Kidney glomerular epithelial cell (primary cell): ENCODE measurements around the gene PRKCD.

Source experiments
- DNase-seq: peaks from one replicate; lab custom pipeline; 2025; lab: John Stamatoyannopoulos, UW

PRKCD gene

GRCh38 chr3:53232641-53233377, 71.8 kb downstream of the PRKCD start:
- DNase-seq, result no peak

DNA sequence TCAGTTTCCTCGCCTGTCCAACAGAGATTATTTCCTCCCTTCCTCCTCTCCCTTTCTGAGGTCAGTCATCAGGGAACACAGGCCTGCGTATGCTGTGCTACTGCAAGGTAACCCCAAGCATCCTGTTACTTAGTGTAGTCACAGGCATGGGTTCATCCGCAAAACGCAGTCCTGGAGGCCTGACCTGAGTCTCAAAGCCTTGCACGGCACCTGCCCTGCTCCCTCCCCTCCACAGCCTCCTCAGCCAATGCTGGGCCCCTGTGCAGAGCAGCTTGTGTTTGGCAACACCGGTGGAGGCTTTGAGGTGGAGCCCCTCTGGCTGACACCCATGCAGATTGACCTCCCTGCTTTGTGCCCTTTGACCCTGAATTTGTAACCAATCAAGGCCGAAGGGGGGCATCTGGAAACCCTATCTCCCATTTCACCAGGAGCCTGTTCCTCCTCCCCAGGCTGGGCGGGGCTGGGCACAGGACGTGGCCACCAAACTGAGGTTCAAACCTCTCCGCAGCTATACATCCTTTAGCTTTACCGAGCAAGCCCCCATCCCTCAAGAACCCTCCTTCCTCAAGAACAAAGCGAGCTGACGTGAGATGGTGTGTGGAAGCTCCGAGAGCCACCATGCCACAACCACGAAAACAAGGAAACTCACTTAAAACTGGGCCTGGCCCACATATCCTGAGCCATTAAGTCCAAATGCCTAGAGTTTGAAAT, 73.3 kb downstream of the PRKCD start:
- DNase-seq, result no peak

DNA sequence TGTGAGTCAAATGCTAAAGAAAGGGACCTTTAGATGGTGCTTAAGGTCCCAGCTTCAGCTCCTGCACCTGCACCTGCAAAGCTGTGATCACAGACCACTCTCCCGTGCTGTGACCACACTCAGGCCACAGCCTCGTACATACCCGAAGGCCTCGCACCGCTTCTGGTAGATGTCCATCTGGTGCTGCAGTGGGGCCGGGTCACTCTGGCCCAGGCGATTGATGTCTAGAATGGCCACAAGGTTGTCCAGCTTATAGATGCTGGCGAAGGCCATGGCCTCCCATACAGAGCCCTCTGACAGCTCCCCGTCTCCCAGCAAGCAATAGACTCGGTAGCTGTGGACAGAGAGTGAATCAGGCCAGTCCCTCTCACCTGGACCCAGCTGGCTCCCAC, 73.8 kb downstream of the PRKCD start:
- DNase-seq, result no peak

DNA sequence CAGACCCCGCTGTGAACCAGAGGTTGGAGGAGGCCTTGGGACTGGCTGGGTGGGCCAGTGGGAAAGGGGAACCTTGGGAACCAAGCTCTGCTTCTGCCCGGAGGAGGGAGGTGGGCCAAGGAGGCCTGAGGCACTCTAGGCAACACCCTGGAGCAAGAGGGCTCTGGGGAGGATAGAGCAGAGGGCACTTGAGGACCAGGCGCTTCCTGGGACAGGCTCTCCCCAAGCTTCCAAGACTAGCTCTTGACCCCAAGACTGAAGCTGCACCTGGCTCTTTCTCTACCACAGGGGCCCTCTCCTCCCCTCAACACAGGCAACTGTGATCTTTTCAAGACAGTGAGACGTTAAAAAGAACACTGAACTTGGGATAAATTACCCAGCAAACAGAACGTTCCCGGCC, 74.5 kb downstream of the PRKCD start:
- no peak for DNase-seq

DNA sequence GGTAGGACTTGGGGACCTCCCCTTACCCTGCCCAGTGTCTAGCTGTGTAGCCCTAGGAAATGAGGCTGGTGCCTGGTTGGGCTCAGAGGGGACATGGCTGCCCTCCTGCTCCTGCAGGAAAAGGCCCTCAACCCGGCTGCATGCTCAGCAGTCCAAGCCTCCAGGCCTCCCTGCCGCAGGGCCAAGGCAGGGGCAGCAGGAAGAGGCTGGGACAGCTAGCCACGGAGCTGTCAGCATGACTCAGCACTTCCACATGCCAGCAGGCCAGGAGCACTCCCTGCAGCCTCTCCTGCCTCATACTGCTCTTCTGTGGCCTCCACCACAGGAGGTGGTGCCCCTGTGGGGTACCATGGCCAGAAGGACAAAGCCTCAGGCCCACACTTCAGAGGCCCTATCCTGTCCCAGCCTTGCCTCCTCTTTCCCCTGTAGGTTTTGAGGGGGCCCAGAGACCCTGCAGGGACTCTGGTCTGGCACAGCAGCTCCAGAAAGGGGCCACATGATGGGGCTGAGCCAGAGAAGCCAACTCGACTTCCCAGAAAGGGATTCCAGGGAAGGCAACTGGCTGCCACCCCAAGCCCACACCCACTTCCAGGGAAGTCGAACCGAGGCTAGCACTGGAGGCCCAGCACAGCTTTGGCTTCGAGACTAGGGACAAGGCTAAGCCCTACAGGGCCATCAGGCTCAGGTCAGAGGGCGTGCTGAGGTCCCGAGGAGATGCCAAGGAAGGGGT, 75.3 kb downstream of the PRKCD start:
- peak; percentile 57 for DNase-seq

DNA sequence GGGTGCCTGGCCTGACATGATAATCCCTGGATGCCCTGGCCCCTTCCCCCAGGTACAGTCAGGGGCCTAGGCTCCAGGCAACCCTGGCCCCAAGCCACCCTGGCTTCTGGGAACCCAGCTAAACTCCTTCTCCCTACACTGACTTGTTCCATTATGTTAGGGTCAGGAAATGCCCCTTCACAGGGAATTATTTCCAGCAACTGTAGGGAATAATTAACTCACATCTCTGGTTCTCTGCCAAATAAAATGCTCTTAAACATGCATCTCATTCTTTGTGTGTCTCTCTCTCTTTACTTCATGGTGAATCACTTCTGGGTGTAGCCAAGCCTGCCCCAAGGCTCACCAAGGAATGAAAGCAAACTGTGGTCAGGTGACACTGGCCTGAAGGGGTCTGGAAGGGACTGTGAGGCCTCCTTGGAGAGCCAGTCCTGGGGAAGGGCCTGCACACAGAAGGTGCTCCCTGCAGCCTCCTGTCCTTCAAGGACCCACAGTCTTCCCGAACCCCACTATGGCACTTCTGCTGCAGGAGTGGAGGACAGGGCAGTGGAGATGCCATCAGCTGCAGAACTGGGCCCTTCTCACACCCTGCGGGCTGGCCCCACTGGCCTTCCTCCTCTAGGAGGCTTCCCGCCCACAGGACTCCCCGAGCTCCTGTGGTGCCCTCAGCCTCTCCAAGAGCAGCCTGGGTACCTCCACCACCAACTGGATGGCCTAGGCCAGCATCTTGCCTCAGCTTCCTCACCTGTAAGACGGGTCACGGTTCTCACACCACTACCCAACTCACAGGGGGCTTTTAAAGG, 77.2 kb downstream of the PRKCD start:
- DNase-seq, result peak; percentile 100

DNA sequence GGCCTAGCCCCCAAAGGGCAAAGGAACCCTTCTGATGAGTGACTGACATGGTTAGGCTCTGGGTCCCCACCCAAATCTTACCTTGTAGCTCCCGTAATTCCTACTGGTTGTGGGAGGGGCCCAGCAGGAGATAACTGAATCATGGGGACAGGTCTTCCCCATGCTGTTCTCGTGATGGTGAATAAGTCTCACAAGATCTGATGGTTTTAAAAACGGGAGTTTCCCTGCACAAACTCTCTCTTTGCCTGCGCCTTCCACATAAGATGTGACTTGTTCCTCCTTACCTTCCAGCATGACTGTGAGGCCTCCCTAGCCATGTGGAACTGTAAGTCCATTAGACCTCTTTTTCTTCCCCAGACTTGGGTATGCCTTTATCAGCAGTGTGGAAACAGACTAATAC, 77.9 kb downstream of the PRKCD start:
- DNase-seq, result no peak

DNA sequence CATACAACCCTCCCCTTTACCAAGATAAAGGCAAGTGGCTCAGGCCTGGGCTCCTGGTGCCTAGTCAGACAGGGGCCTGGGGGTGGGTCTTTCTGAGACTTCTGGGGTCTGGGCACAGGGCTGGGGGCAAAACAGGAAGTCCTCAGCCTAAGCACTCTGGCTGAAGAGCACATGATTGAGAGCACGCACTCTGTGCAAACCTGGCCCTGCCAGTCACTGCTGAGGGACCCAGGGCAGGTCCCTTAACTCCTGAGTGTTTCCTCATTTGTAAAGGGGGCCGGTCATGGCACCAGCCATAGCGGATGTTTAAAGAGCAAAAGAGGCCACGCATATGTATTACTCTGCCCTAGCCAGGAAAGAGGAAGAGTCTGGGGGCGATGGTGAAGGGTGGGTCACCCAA, 78.8 kb downstream of the PRKCD start:
- no peak for DNase-seq

DNA sequence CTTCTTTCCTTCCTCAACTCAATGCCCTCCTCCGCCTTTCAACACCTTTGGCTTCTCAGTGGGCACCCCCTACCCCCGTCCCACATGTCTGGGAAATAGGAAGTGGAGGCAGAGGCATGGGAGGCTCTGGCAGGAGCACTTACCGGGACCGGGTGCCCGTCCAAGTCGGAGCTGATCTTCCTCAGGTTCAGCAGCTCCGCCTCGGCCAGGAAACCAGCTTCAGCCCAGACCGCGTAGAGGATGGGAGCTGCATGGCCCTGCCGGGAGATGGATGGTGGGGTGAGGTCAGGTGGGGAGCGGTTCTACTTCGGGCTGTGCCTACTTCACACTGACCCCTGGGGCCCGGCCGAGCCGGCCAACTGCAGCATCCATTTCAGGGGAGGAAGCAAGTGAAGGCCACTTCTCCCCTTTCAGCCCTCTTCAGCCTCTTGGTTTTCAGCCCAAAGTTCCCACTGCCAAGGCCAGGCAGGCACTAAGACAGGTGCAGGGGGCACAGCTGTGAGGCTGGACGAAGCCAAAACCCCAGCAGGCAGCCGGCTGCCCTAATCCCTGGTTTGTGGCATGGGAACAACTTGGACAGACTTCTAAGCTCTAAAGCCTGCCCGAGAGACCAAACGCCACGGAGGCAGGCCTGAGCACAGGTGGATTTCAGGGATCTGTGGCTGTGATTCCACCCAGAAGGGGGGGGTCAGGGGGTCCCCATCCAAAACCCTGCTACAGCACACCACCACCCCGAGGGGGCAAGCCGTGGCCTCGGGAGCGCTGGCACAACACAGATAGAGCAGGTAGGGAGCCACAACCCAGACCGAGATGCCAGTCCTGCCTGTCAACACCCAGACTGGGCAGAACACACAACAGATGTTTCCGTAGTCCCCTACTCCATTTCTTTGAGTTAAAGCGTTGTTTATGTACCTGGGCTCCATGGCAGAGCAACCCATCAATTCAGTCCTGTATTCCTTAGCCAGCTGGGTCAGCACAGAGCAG, 80.3 kb downstream of the PRKCD start:
- no peak for DNase-seq

- no peak for DNase-seq
Measured at GRCh38 chr3:53242155-53242554, 81.1 kb downstream of the PRKCD start.
